ENCODE results near the gene NRCAM.

Gene NRCAM

GRCh38 chr7:108103558-108104298, 352.5 kb downstream of the NRCAM start:
- no peak overlapping the region for H3K9ac ChIP-seq (ENCODE audit: low read length)
- no peaks in the 10 kb centered on the region for H3K79me2 ChIP-seq (ENCODE audit: low read length)
- no peaks in the 10 kb centered on the region for H3K36me3 ChIP-seq (replicated peaks; ENCODE audit: low read depth, low read length)
- no peaks in the 10 kb centered on the region for H4K20me1 ChIP-seq (ENCODE audit: insufficient read depth, low read length)
- TF ChIP-seq EZH2phosphoT487 (IDR thresholded peaks at IDR 0.05; ENCODE audit: low read depth), result no peak
- TF ChIP-seq CTCF (IDR thresholded peaks at IDR 0.05; ENCODE audit: low read depth, low read length), result no peak
- H2AFZ ChIP-seq (ENCODE audit: low read depth, low read length), result no peak overlapping the region
- no peak overlapping the region for H3K4me2 ChIP-seq (ENCODE audit: low read length)
- no peak overlapping the region for H3K4me3 ChIP-seq (ENCODE audit: low read length)
- H3K4me1 ChIP-seq (ENCODE audit: low read length), result no peaks in the 10 kb centered on the region
- no peak overlapping the region for H3K27ac ChIP-seq (ENCODE audit: low read length)
- no peaks in the 10 kb centered on the region for H3K27me3 ChIP-seq (ENCODE audit: low read depth, low read length)
- H3K9me3 ChIP-seq (ENCODE audit: insufficient read depth, low read length), result no peaks in the 10 kb centered on the region

GRCh38 chr7:108102671-108103312, 353.4 kb downstream of the NRCAM start:
- Histone ChIP-seq H3K9ac (ENCODE audit: low read length) (no peak overlapping the region), H3K4me3 (ENCODE audit: low read length) (no peak overlapping the region), H4K20me1 (ENCODE audit: insufficient read depth, low read length) (no peaks in the 10 kb centered on the region), H3K4me1 (ENCODE audit: low read length) (no peaks in the 10 kb centered on the region), H3K27me3 (ENCODE audit: low read depth, low read length) (no peaks in the 10 kb centered on the region), H3K4me2 (ENCODE audit: low read length) (no peak overlapping the region), H3K27ac (ENCODE audit: low read length) (no peak overlapping the region), H3K9me3 (ENCODE audit: insufficient read depth, low read length) (no peaks in the 10 kb centered on the region), H3K36me3 (replicated peaks; ENCODE audit: low read depth, low read length) (no peaks in the 10 kb centered on the region), H2AFZ (ENCODE audit: low read depth, low read length) (no peak overlapping the region), H3K79me2 (ENCODE audit: low read length) (no peaks in the 10 kb centered on the region)
- TF ChIP-seq CTCF (IDR thresholded peaks at IDR 0.05; ENCODE audit: low read depth, low read length), result no peak
- TF ChIP-seq EZH2phosphoT487 (IDR thresholded peaks at IDR 0.05; ENCODE audit: low read depth), result no peak

GRCh38 chr7:108101759-108102158, 354.5 kb downstream of the NRCAM start:
- no peak overlapping the region for H3K4me2 ChIP-seq (ENCODE audit: low read length)
- TF ChIP-seq CTCF (IDR thresholded peaks at IDR 0.05; ENCODE audit: low read depth, low read length), result no peak
- no peak for TF ChIP-seq EZH2phosphoT487 (IDR thresholded peaks at IDR 0.05; ENCODE audit: low read depth)
- H3K4me1 ChIP-seq (ENCODE audit: low read length), result no peaks in the 10 kb centered on the region
- no peak overlapping the region for H2AFZ ChIP-seq (ENCODE audit: low read depth, low read length)
- H3K27ac ChIP-seq (ENCODE audit: low read length), result no peak overlapping the region
- H3K36me3 ChIP-seq (replicated peaks; ENCODE audit: low read depth, low read length), result no peaks in the 10 kb centered on the region
- H3K9me3 ChIP-seq (ENCODE audit: insufficient read depth, low read length), result no peaks in the 10 kb centered on the region
- no peaks in the 10 kb centered on the region for H3K27me3 ChIP-seq (ENCODE audit: low read depth, low read length)
- no peak overlapping the region for H3K4me3 ChIP-seq (ENCODE audit: low read length)
- H4K20me1 ChIP-seq (ENCODE audit: insufficient read depth, low read length), result no peaks in the 10 kb centered on the region
- H3K79me2 ChIP-seq (ENCODE audit: low read length), result no peaks in the 10 kb centered on the region
- no peak overlapping the region for H3K9ac ChIP-seq (ENCODE audit: low read length)

- no peaks in the 10 kb centered on the region for H3K79me2 ChIP-seq (ENCODE audit: low read length)
- no peak overlapping the region for H3K4me2 ChIP-seq (ENCODE audit: low read length)
- H3K9me3 ChIP-seq (ENCODE audit: insufficient read depth, low read length), result no peaks in the 10 kb centered on the region
- no peak overlapping the region for H3K4me3 ChIP-seq (ENCODE audit: low read length)
- H3K9ac ChIP-seq (ENCODE audit: low read length), result no peak overlapping the region
- H3K36me3 ChIP-seq (replicated peaks; ENCODE audit: low read depth, low read length), result no peaks in the 10 kb centered on the region
- H4K20me1 ChIP-seq (ENCODE audit: insufficient read depth, low read length), result no peaks in the 10 kb centered on the region
- H2AFZ ChIP-seq (ENCODE audit: low read depth, low read length), result no peak overlapping the region
- TF ChIP-seq EZH2phosphoT487 (IDR thresholded peaks at IDR 0.05; ENCODE audit: low read depth) (no peak), CTCF (IDR thresholded peaks at IDR 0.05; ENCODE audit: low read depth, low read length) (no peak)
- H3K4me1 ChIP-seq (ENCODE audit: low read length), result no peaks in the 10 kb centered on the region
- H3K27ac ChIP-seq (ENCODE audit: low read length), result no peak overlapping the region
- no peaks in the 10 kb centered on the region for H3K27me3 ChIP-seq (ENCODE audit: low read depth, low read length)
Observed at GRCh38 chr7:108099713-108100112, 356.5 kb downstream of the NRCAM start.

Data from OCI-LY3 (cell line).